ENCODE results near the gene ANKMY1.

The ANKMY1 gene

DNA sequence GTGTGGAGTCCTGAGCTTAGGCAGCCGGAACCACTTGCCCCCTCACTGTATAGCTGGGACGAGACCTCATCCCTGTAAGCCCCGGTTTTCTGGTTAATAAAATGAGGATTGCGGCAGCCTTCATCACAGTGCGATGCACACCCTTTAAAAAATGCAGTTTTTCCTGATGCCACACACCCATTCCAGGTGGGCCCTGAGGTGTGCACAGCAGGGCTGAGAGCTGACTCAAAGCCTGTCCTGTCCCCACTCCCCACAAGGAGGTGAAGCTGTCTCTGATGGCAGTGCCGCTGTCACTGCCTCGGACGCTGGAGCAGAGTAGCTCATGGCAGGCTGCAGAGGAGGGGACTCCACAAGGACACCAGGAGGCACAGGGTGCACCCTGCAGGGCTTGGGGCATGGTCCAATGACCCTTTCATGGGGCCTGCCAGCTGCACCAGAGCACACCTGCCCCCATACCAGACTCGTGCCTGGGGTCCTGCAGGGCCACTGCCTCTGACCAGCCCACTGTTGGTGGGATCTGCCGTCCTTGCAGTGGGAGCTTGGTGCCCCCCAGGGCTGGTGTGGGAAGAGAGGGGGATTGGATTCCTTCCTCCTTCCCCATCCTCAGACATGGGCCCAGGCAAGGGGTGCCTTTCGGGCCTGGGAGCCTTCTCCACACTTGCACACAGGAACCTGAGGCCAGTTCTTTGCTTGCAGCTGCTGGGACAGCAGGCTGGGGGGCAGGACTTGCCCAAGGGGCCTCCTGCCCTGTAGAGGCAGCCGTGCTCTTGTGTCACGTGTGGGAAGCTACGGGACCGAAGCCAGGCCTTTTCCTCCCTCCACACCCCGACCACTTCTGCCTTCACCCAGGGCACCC lies 99.5 kb downstream of the ANKMY1 start:
- H3K4me1 ChIP-seq (ENCODE audit: insufficient read depth, low read length) = peaks cover 24% of the 10 kb centered on the region
- H3K4me3 ChIP-seq (ENCODE audit: low read length) = no peak overlapping the region
- peaks cover 32% of the 10 kb centered on the region for H3K27me3 ChIP-seq (ENCODE audit: insufficient read depth, low read length)
- no peaks in the 10 kb centered on the region for H3K9me3 ChIP-seq (ENCODE audit: insufficient read depth, low read depth, low read length)
- WGBS = 81% methylated on average over 15 of the region's 16 CpGs
- no peaks in the 10 kb centered on the region; the same call in 1 of the 2 replicates for H3K36me3 ChIP-seq (ENCODE audit: insufficient read depth, low read length)
- H3K27ac ChIP-seq (ENCODE audit: low read depth, low read length) = 0 out of 2 replicates have a peak overlapping the region, but pooled peaks have one; percentile 35
- 0 out of 2 replicates have a peak overlapping the region, but pooled peaks have one; percentile 14 for H3K9ac ChIP-seq (ENCODE audit: low read depth, low read length)

DNA sequence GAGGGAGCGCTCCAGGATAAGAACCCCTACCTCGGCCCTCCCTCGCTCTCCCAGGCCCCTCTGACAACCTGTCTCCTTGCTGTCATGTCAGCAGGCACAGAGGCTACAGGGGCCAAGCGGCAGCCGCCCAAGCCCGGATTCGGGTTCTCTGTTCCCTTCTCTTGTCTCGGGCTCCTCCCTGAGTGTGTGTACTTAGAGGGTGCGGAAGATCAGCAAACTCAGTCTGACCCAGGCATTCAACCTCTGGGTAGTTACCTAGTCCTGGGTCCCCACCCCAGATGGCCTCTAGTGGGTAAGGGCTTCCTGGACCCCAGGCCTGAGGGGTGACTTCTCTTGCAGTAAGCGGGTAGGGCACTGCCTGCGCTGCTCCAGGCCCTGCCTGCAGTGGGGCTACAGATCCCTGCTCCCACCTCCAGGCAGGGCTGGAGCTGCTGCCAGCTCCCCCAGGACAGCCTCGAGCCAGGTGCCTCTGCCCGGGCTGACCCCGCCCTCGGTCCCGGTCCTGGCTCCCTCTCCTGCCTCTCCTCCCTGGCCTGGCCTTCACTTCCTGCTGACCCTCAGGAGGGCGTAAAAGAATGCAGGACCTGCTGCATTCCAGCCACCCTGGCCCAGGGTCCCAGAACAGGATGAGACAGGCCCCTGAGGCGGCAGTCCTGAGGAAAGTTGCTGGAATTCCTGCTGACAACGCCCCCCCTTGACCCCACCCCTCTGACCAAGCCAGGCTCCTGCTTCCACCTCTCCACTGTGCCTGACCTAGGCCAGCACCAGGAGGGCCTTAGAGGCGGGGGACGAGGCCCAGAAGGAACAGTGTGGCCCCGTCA lies 100.4 kb downstream of the ANKMY1 start:
- no peaks in the 10 kb centered on the region for H3K36me3 ChIP-seq (ENCODE audit: insufficient read depth, low read length)
- WGBS = 48% methylated on average over 22 of the region's 22 CpGs
- H3K9ac ChIP-seq (ENCODE audit: low read depth, low read length) = 0 out of 2 replicates have a peak overlapping the region, but pooled peaks have one; percentile 14
- H3K4me3 ChIP-seq (ENCODE audit: low read length) = no peak overlapping the region
- peaks cover 35% of the 10 kb centered on the region for H3K27me3 ChIP-seq (ENCODE audit: insufficient read depth, low read length)
- peak overlapping the region; percentile 35; the same call in 1 of the 2 replicates for H3K27ac ChIP-seq (ENCODE audit: low read depth, low read length)
- H3K4me1 ChIP-seq (ENCODE audit: insufficient read depth, low read length) = peaks cover 24% of the 10 kb centered on the region
- no peaks in the 10 kb centered on the region for H3K9me3 ChIP-seq (ENCODE audit: insufficient read depth, low read depth, low read length)

DNA sequence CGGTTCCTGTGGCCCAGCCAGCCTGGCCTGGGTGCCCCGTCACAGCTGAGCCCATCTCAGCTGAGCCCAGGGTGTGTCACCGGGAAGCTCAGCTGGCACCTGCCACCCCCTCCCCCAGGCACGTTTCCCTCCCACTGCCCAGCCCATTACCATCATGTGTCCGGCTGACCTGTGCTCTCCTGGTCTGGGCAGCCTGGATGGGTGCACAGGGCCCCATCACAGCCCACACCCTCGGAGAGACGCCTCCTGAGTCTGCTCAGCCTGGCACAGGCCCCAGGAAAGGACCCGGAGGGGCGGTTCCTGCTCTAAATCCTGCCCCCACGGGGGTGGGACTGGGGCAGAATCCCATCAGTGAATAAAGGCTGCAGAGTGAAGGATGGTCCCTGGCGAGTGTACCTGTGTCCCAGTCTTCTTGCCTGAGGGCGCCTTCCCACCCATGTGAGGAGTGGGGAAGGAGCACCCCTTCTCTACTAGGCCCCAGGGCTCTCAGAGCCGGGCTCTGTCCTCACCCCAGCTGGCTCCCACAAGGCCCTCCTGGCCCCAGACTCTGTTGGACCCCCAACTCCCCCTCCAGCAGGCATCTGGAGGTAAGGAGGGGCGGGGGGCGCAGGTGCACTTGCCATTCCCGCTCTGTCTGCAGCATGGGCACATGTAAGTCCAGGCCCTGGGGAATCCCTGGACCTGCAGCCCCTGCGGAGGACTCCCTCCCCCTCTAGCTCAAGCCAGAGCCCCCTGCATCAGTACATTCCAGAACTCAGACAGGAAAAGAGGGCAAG lies 101.2 kb downstream of the ANKMY1 start:
- WGBS = 64% methylated on average over 16 of the region's 17 CpGs
- Histone ChIP-seq H3K9ac (ENCODE audit: low read depth, low read length) (no peak overlapping the region), H3K4me1 (ENCODE audit: insufficient read depth, low read length) (peaks cover 30% of the 10 kb centered on the region)

DNA sequence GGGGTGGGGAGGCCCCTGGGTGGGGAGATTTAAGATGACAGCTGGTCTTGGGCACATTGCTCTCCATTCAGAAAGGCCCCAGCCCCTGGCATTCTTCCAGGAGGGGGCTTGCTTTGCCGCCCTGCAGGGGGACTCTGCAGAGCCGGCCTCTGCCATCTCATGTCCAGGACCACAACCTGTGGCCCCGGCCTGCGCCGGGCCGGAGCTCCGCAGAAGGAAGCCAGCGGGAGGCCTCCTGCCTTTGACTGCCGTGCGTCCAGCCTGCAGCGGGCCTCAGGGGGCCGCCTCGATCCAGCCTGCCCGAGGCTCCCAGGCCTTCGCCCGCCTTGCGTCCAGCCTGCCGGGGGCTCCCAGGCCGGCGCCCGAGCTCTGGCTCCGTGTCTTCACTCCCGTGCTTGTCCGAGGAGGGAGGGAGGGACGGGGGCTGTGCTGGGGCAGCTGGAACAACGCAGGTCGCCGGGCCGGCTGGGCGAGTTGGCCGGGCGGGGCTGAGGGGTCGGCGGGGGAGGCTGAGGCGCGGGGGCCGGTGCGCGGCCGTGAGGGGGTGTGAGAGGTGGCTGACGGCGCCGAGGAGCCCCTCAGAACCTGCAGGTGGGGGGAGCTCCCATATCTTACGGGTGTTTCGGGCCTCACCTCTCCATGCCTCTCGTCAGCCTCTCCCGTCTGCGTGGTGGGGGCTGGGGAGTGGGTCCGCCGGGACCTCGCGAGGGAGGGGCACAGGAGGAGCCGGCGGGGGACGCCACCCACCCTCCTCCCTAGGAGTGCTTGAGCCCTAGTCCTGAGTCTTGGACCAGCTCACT lies 101.9 kb downstream of the ANKMY1 start:
- Histone ChIP-seq H3K4me3 (ENCODE audit: low read length) (peak overlapping the region; percentile 35), H3K9me3 (ENCODE audit: insufficient read depth, low read depth, low read length) (no peaks in the 10 kb centered on the region), H3K27ac (ENCODE audit: low read depth, low read length) (no peak overlapping the region), H3K9ac (ENCODE audit: low read depth, low read length) (no peak overlapping the region), H3K4me1 (ENCODE audit: insufficient read depth, low read length) (peaks cover 30% of the 10 kb centered on the region), H3K27me3 (ENCODE audit: insufficient read depth, low read length) (peaks cover 44% of the 10 kb centered on the region), H3K36me3 (ENCODE audit: insufficient read depth, low read length) (no peaks in the 10 kb centered on the region)
- 6% methylated on average over 55 of the region's 55 CpGs for WGBS

More for the DNA sequence above, 101.2 kb downstream of the ANKMY1 start:
- H3K36me3 ChIP-seq (ENCODE audit: insufficient read depth, low read length) = no peaks in the 10 kb centered on the region
- H3K27me3 ChIP-seq (ENCODE audit: insufficient read depth, low read length) = peaks cover 42% of the 10 kb centered on the region
- H3K27ac ChIP-seq (ENCODE audit: low read depth, low read length) = no peak overlapping the region
- H3K4me3 ChIP-seq (ENCODE audit: low read length) = 0 out of 2 replicates have a peak overlapping the region, but pooled peaks have one; percentile 35
- H3K9me3 ChIP-seq (ENCODE audit: insufficient read depth, low read depth, low read length) = no peaks in the 10 kb centered on the region

DNA sequence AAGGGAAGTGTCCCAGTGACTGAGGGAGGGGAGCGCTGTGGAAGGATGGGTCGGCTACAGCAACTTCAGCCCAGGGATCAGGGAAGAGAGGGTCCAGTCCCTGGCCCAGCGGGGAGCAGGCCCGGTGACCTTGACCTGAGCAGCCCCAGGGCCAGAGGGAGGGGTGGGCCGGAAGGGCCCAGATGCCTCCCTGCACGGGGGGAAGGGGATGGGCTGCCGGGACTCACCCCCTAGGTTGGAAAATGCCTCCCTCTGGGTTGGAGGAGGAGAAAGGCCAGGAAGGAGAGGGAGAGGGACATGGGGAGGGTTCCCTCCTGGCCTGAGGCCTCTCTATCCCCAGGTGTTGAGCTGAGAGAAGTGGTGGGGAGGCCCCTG lies 102.5 kb downstream of the ANKMY1 start:
- H3K9ac ChIP-seq (ENCODE audit: low read depth, low read length) = no peak overlapping the region
- H3K27ac ChIP-seq (ENCODE audit: low read depth, low read length) = no peak overlapping the region
- H3K4me1 ChIP-seq (ENCODE audit: insufficient read depth, low read length) = peaks cover 33% of the 10 kb centered on the region
- H3K36me3 ChIP-seq (ENCODE audit: insufficient read depth, low read length) = no peaks in the 10 kb centered on the region
- peaks cover 44% of the 10 kb centered on the region for H3K27me3 ChIP-seq (ENCODE audit: insufficient read depth, low read length)
- WGBS = 13% methylated on average over 7 of the region's 7 CpGs
- no peaks in the 10 kb centered on the region for H3K9me3 ChIP-seq (ENCODE audit: insufficient read depth, low read depth, low read length)
- no peak overlapping the region; the same call in 1 of the 2 replicates for H3K4me3 ChIP-seq (ENCODE audit: low read length)

DNA sequence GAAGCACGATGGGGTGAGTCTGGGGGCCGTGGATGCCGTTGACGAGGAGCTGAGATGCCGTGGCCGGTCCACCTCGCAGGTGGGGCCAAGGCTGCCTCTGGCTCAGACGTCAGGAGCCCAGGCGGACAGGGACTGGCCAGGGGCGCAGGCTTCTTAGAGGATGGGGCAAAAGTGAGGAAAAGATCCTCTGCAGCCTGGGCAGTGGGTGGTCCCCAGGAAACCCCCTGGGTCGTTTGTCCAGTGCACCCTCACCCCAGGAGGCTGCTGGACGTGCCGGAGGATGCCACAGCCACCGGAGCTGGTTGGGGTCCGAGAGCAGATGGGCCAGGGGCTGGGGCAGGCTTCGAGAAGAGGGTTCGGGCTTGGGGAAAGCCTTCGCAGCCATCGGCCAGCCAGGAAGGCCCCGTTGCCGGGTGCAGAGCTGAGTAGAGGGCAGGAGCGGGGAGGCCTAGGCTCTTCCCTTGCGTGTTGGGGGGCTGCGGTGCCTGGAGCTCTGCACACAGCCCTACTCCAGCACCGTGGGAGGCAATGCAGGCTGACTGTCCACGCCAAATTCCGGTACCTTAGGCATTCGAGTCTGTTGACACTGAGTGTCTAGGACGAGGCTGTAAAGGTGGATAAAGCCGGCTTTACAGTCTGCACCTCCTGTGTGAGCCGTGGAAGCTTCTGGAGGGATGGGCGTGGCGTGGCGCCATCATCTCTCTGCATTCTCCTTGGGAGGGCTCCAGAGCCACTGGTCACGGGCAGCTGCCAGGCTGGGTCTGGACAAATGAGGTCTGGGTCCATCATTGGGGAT lies 103.5 kb downstream of the ANKMY1 start:
- Histone ChIP-seq H3K9ac (ENCODE audit: low read depth, low read length) (no peak overlapping the region), H3K4me3 (ENCODE audit: low read length) (peak overlapping the region; percentile 43), H3K36me3 (ENCODE audit: insufficient read depth, low read length) (no peaks in the 10 kb centered on the region), H3K4me1 (ENCODE audit: insufficient read depth, low read length) (peaks cover 38% of the 10 kb centered on the region), H3K9me3 (ENCODE audit: insufficient read depth, low read depth, low read length) (no peaks in the 10 kb centered on the region), H3K27me3 (ENCODE audit: insufficient read depth, low read length) (peaks cover 44% of the 10 kb centered on the region), H3K27ac (ENCODE audit: low read depth, low read length) (no peak overlapping the region)
- WGBS = 18% methylated on average over 35 of the region's 35 CpGs

DNA sequence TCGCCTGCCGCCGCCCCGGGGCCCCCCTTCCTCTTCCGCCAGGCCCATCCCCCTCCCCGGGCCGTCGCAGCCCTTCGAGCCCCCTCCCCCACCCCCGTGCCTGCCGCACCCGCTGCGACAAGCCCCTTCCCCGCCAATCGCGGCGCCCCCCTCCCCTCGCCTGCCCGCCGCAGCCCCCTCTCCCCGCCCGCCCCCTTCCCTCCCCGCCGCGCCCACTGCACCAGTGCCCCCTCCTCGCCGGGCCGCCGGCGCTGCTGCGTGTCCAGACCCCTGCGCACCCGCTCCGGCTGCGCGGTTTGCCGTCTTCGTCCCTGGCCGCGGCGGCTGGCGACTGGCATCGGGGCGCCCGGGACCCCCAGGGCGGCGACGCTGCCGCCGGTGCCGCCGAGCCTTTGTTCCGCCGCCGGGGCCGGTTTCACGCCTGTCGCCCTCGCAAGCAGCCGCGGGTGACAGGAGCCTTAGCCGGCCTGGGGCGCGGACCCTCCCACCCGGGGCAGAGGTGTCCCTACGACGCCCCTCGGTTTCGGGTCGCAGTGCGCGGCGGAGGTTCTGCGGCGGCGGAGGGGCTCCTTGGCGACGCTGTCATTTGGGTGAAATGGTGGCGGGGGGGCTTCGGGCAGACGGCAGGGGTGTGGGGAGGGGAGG lies 104.2 kb downstream of the ANKMY1 start:
- Histone ChIP-seq H3K9me3 (ENCODE audit: insufficient read depth, low read depth, low read length) (no peaks in the 10 kb centered on the region), H3K36me3 (ENCODE audit: insufficient read depth, low read length) (no peaks in the 10 kb centered on the region), H3K9ac (ENCODE audit: low read depth, low read length) (0 out of 2 replicates have a peak overlapping the region, but pooled peaks have one; percentile 36), H3K4me1 (ENCODE audit: insufficient read depth, low read length) (peaks cover 38% of the 10 kb centered on the region), H3K27ac (ENCODE audit: low read depth, low read length) (no peak overlapping the region), H3K4me3 (ENCODE audit: low read length) (peak overlapping the region; percentile 43), H3K27me3 (ENCODE audit: insufficient read depth, low read length) (peaks cover 44% of the 10 kb centered on the region)
- 1% methylated on average over 59 of the region's 81 CpGs for WGBS

DNA sequence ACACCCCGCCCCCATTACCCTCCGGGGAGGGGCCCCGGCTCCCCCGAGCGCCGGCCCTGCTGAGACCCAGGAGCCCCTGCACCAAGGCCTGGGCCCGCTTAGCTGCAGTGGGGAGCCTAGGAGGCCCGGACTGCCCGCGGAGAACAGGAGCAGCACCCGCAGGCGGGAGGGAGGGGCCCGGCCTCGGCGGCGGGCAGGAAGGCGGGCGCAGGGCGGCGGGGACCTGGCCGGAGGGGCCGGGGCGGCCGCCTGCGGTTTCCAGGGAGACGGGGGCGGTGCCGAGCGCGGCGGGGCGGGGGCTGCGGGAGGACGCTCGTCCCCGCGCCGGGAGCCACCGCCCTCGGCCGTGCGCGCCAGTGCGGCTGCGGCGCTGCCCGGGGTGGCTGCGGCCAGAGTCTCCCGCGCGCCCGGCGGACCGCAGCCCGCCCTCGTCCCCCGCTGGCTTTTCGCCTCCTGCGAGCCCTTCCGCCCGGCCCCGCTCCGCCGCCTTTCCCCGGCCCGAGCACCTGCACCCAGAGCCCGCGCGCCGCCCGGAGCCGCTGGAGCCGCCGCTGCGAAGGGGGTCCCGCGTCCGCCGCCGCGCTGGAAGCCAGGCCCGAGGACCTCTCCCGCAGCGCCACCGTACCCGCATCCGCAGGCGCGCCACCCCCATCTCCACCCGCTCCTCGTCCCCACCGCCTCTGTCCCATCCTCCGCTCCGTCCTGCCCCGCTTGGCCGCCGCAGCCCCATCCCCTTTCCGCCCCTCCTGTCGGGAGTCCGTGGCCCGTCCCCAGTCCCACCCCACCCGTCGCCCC lies 105.1 kb downstream of the ANKMY1 start:
- Histone ChIP-seq H3K4me1 (ENCODE audit: insufficient read depth, low read length) (peaks cover 29% of the 10 kb centered on the region), H3K9me3 (ENCODE audit: insufficient read depth, low read depth, low read length) (no peaks in the 10 kb centered on the region), H3K27me3 (ENCODE audit: insufficient read depth, low read length) (peaks cover 44% of the 10 kb centered on the region), H3K4me3 (ENCODE audit: low read length) (peak overlapping the region; percentile 59), H3K27ac (ENCODE audit: low read depth, low read length) (no peak overlapping the region), H3K36me3 (ENCODE audit: insufficient read depth, low read length) (no peaks in the 10 kb centered on the region), H3K9ac (ENCODE audit: low read depth, low read length) (peak overlapping the region; percentile 44; the same call in 1 of the 2 replicates)
- WGBS = under 1% methylated on average over 100 of the region's 103 CpGs

All from HUES64 (cell line).